GM10248 (cell line): ENCODE data around the gene ZDHHC16.

Experiments
- CTCF ChIA-PET: fragments of 300-600 bp; sonication (Branson Sonifier 250); formaldehyde crosslinking; extraction: SDS; loops from one replicate; lab custom pipeline; 2021; ENCODE audit warnings: antibody characterized with exemption; lab: Yijun Ruan, JAX
- POLR2A ChIA-PET: fragments of 350-650 bp; sonication (Branson Sonifier 250); formaldehyde crosslinking; extraction: SDS; loops from one replicate; lab custom pipeline; 2020; ENCODE audit warnings: antibody characterized with exemption; lab: Yijun Ruan, JAX
- DNase-seq: peaks from one replicate; pipeline ENCODE4 v3.0.0; 2012; ENCODE audit errors: extremely low spot score
- TF ChIP-seq, protein P1 (sequence below): IDR thresholded peaks from 2 replicates; pipeline ENCODE4 v1.5.1; 2012; ENCODE audit warnings: mild to moderate bottlenecking, low read depth; ENCODE audit errors: extremely low read depth, missing control alignments, control extremely low read depth

The ZDHHC16 gene

DNA sequence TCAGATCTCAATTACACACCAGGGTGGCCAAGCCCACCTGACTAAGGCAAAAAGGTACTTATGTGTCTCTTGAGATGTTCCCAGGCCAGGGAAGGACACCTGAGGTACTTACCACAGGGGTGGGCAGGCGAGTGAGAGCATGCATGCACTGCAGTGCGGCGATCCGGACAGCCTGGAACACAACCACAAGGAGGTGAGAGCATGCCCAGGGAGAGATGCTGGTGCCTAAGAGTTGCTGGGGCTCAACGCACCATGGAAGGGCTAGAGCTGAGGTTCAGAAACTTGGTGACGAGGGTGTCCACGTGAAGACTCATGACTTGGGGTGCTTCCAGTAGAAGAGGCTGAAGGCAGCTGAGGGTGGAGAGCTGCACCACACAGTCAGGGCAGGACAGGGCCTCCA lies 13.1 kb downstream of the ZDHHC16 start:
- TF ChIP-seq, protein P1, sequence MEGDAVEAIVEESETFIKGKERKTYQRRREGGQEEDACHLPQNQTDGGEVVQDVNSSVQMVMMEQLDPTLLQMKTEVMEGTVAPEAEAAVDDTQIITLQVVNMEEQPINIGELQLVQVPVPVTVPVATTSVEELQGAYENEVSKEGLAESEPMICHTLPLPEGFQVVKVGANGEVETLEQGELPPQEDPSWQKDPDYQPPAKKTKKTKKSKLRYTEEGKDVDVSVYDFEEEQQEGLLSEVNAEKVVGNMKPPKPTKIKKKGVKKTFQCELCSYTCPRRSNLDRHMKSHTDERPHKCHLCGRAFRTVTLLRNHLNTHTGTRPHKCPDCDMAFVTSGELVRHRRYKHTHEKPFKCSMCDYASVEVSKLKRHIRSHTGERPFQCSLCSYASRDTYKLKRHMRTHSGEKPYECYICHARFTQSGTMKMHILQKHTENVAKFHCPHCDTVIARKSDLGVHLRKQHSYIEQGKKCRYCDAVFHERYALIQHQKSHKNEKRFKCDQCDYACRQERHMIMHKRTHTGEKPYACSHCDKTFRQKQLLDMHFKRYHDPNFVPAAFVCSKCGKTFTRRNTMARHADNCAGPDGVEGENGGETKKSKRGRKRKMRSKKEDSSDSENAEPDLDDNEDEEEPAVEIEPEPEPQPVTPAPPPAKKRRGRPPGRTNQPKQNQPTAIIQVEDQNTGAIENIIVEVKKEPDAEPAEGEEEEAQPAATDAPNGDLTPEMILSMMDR = no peak
- no peak for DNase-seq
- POLR2A ChIA-PET = no interaction called here
- CTCF ChIA-PET = interaction anchor here (1.0 to 8.7 kb wide), 3 partner anchors 15 to 94 kb away, joined by 3 to 44 read pairs (median 3); no protein-coding TSS in a partner anchor

DNA sequence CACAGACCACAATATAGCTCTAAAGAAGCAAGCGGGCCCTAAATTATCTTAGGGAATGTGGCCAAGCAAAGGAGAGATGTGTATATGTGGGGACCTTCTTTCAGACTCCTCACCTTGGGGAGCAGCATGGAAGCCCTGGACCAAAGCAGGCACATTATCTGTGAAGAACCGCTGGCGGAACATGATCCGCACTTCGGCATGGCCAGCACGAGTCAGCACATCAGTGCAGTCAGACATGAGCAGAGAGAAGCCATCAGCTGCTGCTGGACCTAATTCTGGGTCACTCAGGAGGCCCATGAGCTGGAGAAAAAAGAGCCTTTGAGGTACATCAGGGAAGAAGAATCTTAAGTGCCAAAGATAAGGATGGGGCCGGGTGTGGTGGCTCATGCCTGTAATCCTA lies 14.0 kb downstream of the ZDHHC16 start:
- CTCF ChIA-PET = interaction anchor here (1.0 to 8.7 kb wide), 3 partner anchors 14 to 93 kb away, joined by 3 to 44 read pairs (median 3); no protein-coding TSS in a partner anchor
- POLR2A ChIA-PET = no interaction called here
- no peak for DNase-seq
- TF ChIP-seq, protein P1 = no peak

DNA sequence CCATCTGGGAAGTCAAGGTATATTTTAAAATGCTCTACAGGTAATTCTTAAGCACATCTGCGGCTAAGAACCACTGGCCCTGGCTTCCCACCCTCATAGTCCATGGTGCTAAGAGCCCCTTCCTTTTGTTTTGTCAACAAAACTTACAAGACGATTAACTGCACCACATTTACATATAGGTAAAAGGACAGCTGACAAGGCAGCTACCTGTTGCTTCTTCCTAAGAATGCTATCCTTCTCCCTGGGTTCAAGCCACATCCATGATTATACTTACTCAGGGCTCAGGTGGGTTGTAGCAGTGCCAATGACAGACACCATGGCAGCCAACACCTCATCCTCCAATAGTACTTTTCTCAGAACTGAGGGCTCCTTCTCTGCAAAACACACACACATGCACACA lies 16.3 kb downstream of the ZDHHC16 start:
- POLR2A ChIA-PET = no interaction called here
- TF ChIP-seq, protein P1 = no peak
- CTCF ChIA-PET = interaction anchor here (1.0 to 8.7 kb wide), 3 partner anchors 75 to 183 kb away, joined by 3 to 44 read pairs (median 3); no protein-coding TSS in a partner anchor
- DNase-seq = no peak

DNA sequence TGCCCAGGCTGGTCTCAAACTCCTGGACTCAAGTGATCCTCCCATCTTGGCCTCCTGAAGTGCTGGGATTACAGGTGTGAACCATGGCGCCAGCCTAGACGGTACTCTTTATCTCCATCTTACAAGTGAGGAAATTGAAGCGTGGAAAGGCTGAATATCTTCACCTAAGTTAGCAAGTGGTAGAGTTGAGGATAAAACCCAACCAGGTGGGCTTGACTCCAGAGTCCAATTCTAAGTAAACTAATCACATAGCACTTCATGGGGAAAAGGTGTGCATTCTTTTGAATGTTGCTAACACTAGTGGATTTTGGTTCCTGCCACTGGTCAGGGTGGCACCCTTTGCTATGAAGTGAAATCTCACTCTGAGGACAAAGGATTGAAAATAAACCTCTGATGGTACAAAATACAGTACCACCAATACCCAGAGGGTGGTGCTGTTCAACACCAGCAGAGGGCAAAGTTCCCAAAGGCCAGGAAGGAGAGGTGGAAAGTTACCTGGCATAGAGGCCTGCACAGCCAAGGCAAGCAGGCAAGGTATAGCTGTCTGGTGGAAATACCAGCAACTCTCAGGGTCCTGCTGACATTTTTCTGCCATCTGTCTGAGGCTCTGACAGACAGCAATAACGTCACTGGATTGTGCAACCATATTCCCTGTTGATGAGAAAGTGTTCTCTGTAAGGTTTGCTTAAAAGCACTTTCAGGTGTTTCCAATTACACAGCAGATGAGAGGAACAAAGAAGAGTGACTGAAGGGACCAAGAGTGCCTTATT lies 17.6 kb downstream of the ZDHHC16 start:
- CTCF ChIA-PET = interaction anchor here (0.5 to 8.7 kb wide), 7 partner anchors 10 to 184 kb away, joined by 3 to 44 read pairs (median 8); no protein-coding TSS in a partner anchor
- POLR2A ChIA-PET = interaction anchor here (0.6 kb wide), 1 partner anchor 86 kb away, joined by 3 read pairs; no protein-coding TSS in a partner anchor
- peak; percentile 58 for DNase-seq
- TF ChIP-seq, protein P1 = peak; percentile 75

DNA sequence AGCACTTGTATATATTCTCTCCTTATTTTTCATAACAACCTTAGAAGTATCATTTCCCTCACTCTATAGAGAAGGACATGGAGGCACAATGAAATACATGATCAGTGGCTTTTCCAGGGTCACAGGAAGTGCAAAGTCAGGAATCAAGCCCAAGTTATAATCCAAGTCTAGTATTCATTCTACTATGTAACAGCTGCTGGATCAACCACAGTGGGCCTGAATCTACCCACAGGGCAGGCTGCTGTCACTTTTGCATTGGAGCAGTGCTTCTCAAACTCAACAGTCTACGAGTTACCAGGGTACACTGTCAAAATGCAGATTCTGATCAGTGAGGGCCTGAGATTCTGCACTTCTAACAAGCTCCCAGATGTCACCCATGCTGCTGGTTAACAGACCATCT lies 18.3 kb downstream of the ZDHHC16 start:
- TF ChIP-seq, protein P1 = no peak
- POLR2A ChIA-PET = interaction anchor here (0.6 kb wide), 1 partner anchor 85 kb away, joined by 3 read pairs; no protein-coding TSS in a partner anchor

DNA sequence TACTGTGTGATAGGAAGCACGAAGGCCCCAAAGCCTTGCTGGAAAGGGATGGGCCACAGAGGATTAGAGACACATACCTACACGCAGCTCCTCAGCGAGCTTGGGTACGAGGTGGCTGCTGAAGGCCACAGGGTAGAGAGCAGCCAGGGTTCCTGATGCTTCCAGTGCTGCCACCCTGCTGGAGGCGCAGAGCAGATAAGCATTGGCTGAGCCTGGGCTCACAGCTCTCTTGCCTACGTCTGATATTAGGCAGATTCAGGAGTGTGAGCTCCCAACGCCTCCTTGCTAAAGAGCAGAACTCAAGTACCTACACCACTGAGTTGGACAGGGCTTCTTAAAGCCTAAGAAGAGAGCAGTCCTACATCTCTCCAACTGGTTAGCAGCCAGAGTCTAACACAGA lies 20.0 kb downstream of the ZDHHC16 start:
- TF ChIP-seq, protein P1 = no peak
- DNase-seq = no peak
- ChIA-PET CTCF (interaction anchor here (0.8 to 8.7 kb wide), 10 partner anchors 8 to 87 kb away, joined by 3 to 44 read pairs (median 6); no protein-coding TSS in a partner anchor), POLR2A (no interaction called here)

More for the DNA sequence above, 18.3 kb downstream of the ZDHHC16 start:
- no peak for DNase-seq
- CTCF ChIA-PET = interaction anchor here (0.5 to 8.7 kb wide), 10 partner anchors 8 to 183 kb away, joined by 3 to 44 read pairs (median 3); no protein-coding TSS in a partner anchor
